ENCODE measurements around the gene POFUT1.

The POFUT1 gene

GRCh38 chr20:32232326-32232886 lies 24.7 kb downstream of the POFUT1 start:
- peaks cover 0 to 21% (median 12%) of the 10 kb centered on the region in 5 donors for H3K4me1 ChIP-seq (ENCODE audit: control insufficient read depth in 5 of 5, insufficient read depth in 5 of 5, low read length in 5 of 5)
- peaks cover 6 to 83% (median 60%) of the 10 kb centered on the region in 5 donors for H3K36me3 ChIP-seq (ENCODE audit: control insufficient read depth in 5 of 5, insufficient read depth in 5 of 5, low read length in 5 of 5)

GRCh38 chr20:32233286-32233685 lies 25.6 kb downstream of the POFUT1 start:
- Histone ChIP-seq H3K27me3 (ENCODE audit: control insufficient read depth in 5 of 5, insufficient read depth in 4 of 5, low read length in 5 of 5) (no peaks in the 10 kb centered on the region), H3K4me1 (ENCODE audit: control insufficient read depth in 5 of 5, insufficient read depth in 5 of 5, low read length in 5 of 5) (peaks cover 0 to 12% (median 3%) of the 10 kb centered on the region in 5 donors), H3K9me3 (ENCODE audit: control insufficient read depth in 5 of 5, low read length in 5 of 5) (no peaks in the 10 kb centered on the region), H3K27ac (ENCODE audit: low read depth, low read length) (no peak overlapping the region), H3K9ac (ENCODE audit: low read length in 5 of 5) (no peak overlapping the region), H3K36me3 (ENCODE audit: control insufficient read depth in 5 of 5, insufficient read depth in 5 of 5, low read length in 5 of 5) (peaks cover 6 to 74% (median 58%) of the 10 kb centered on the region in 5 donors), H3K4me3 (ENCODE audit: low read depth in 1 of 5, low read length in 5 of 5) (no peak overlapping the region)

More at GRCh38 chr20:32232326-32232886, 24.7 kb downstream of the POFUT1 start:
- Histone ChIP-seq H3K4me3 (ENCODE audit: low read depth in 1 of 5, low read length in 5 of 5) (no peak overlapping the region), H3K9ac (ENCODE audit: low read length in 5 of 5) (no peak overlapping the region), H3K27ac (ENCODE audit: low read depth, low read length) (no peak overlapping the region), H3K27me3 (ENCODE audit: control insufficient read depth in 5 of 5, insufficient read depth in 4 of 5, low read length in 5 of 5) (no peaks in the 10 kb centered on the region), H3K9me3 (ENCODE audit: control insufficient read depth in 5 of 5, low read length in 5 of 5) (no peaks in the 10 kb centered on the region)

- H3K9ac ChIP-seq (ENCODE audit: low read length in 5 of 5): no peak overlapping the region
- H3K27ac ChIP-seq (ENCODE audit: low read depth, low read length): no peak overlapping the region
- H3K36me3 ChIP-seq (ENCODE audit: control insufficient read depth in 5 of 5, insufficient read depth in 5 of 5, low read length in 5 of 5): peaks cover 6 to 67% (median 58%) of the 10 kb centered on the region in 5 donors
- H3K27me3 ChIP-seq (ENCODE audit: control insufficient read depth in 5 of 5, insufficient read depth in 4 of 5, low read length in 5 of 5): no peaks in the 10 kb centered on the region
- H3K4me3 ChIP-seq (ENCODE audit: low read depth in 1 of 5, low read length in 5 of 5): no peak overlapping the region
- H3K9me3 ChIP-seq (ENCODE audit: control insufficient read depth in 5 of 5, low read length in 5 of 5): no peaks in the 10 kb centered on the region
- H3K4me1 ChIP-seq (ENCODE audit: control insufficient read depth in 5 of 5, insufficient read depth in 5 of 5, low read length in 5 of 5): peaks cover 0 to 10% (median 0%) of the 10 kb centered on the region in 5 donors
Observed at GRCh38 chr20:32234135-32234808, 26.6 kb downstream of the POFUT1 start.

GRCh38 chr20:32235331-32236047 lies 27.8 kb downstream of the POFUT1 start:
- peaks cover 0 to 10% (median 0%) of the 10 kb centered on the region in 5 donors for H3K4me1 ChIP-seq (ENCODE audit: control insufficient read depth in 5 of 5, insufficient read depth in 5 of 5, low read length in 5 of 5)
- H3K9me3 ChIP-seq (ENCODE audit: control insufficient read depth in 5 of 5, low read length in 5 of 5): no peaks in the 10 kb centered on the region
- H3K27ac ChIP-seq (ENCODE audit: low read depth, low read length): no peak overlapping the region
- H3K36me3 ChIP-seq (ENCODE audit: control insufficient read depth in 5 of 5, insufficient read depth in 5 of 5, low read length in 5 of 5): peaks cover 6 to 62% (median 55%) of the 10 kb centered on the region in 5 donors
- no peak overlapping the region for H3K9ac ChIP-seq (ENCODE audit: low read length in 5 of 5)
- no peaks in the 10 kb centered on the region for H3K27me3 ChIP-seq (ENCODE audit: control insufficient read depth in 5 of 5, insufficient read depth in 4 of 5, low read length in 5 of 5)
- no peak overlapping the region for H3K4me3 ChIP-seq (ENCODE audit: low read depth in 1 of 5, low read length in 5 of 5)

GRCh38 chr20:32236048-32236533 lies 28.4 kb downstream of the POFUT1 start:
- Histone ChIP-seq H3K36me3 (ENCODE audit: control insufficient read depth in 5 of 5, insufficient read depth in 5 of 5, low read length in 5 of 5) (peaks cover 6 to 56% (median 49%) of the 10 kb centered on the region in 5 donors), H3K27ac (ENCODE audit: low read depth, low read length) (no peak overlapping the region), H3K9ac (ENCODE audit: low read length in 5 of 5) (no peak overlapping the region), H3K27me3 (ENCODE audit: control insufficient read depth in 5 of 5, insufficient read depth in 4 of 5, low read length in 5 of 5) (no peaks in the 10 kb centered on the region), H3K4me1 (ENCODE audit: control insufficient read depth in 5 of 5, insufficient read depth in 5 of 5, low read length in 5 of 5) (peaks cover 0 to 10% (median 0%) of the 10 kb centered on the region in 5 donors), H3K9me3 (ENCODE audit: control insufficient read depth in 5 of 5, low read length in 5 of 5) (no peaks in the 10 kb centered on the region), H3K4me3 (ENCODE audit: low read depth in 1 of 5, low read length in 5 of 5) (no peak overlapping the region)

GRCh38 chr20:32236819-32237218 lies 29.1 kb downstream of the POFUT1 start:
- H3K4me3 ChIP-seq (ENCODE audit: low read depth in 1 of 5, low read length in 5 of 5): no peak overlapping the region
- H3K27ac ChIP-seq (ENCODE audit: low read depth, low read length): no peak overlapping the region
- H3K36me3 ChIP-seq (ENCODE audit: control insufficient read depth in 5 of 5, insufficient read depth in 5 of 5, low read length in 5 of 5): peaks cover under 1 to 49% (median 42%) of the 10 kb centered on the region in 5 donors
- no peaks in the 10 kb centered on the region for H3K27me3 ChIP-seq (ENCODE audit: control insufficient read depth in 5 of 5, insufficient read depth in 4 of 5, low read length in 5 of 5)
- H3K4me1 ChIP-seq (ENCODE audit: control insufficient read depth in 5 of 5, insufficient read depth in 5 of 5, low read length in 5 of 5): peaks cover 0 to 10% (median 0%) of the 10 kb centered on the region in 5 donors
- no peaks in the 10 kb centered on the region for H3K9me3 ChIP-seq (ENCODE audit: control insufficient read depth in 5 of 5, low read length in 5 of 5)
- H3K9ac ChIP-seq (ENCODE audit: low read length in 5 of 5): no peak overlapping the region

- Histone ChIP-seq H3K4me3 (ENCODE audit: low read depth in 1 of 5, low read length in 5 of 5) (no peak overlapping the region), H3K36me3 (ENCODE audit: control insufficient read depth in 5 of 5, insufficient read depth in 5 of 5, low read length in 5 of 5) (peaks cover 0 to 44% (median 39%) of the 10 kb centered on the region in 5 donors), H3K4me1 (ENCODE audit: control insufficient read depth in 5 of 5, insufficient read depth in 5 of 5, low read length in 5 of 5) (peaks cover 0 to 6% (median 0%) of the 10 kb centered on the region in 5 donors), H3K27ac (ENCODE audit: low read depth, low read length) (no peak overlapping the region), H3K9me3 (ENCODE audit: control insufficient read depth in 5 of 5, low read length in 5 of 5) (no peaks in the 10 kb centered on the region), H3K27me3 (ENCODE audit: control insufficient read depth in 5 of 5, insufficient read depth in 4 of 5, low read length in 5 of 5) (no peaks in the 10 kb centered on the region), H3K9ac (ENCODE audit: low read length in 5 of 5) (no peak overlapping the region)
Observed at GRCh38 chr20:32237419-32237818, 29.7 kb downstream of the POFUT1 start.

- Histone ChIP-seq H3K4me3 (ENCODE audit: low read depth in 1 of 5, low read length in 5 of 5) (no peak overlapping the region), H3K27ac (ENCODE audit: low read depth, low read length) (no peak overlapping the region), H3K36me3 (ENCODE audit: control insufficient read depth in 5 of 5, insufficient read depth in 5 of 5, low read length in 5 of 5) (peaks cover 0 to 31% (median 27%) of the 10 kb centered on the region in 5 donors), H3K9ac (ENCODE audit: low read length in 5 of 5) (no peak overlapping the region), H3K9me3 (ENCODE audit: control insufficient read depth in 5 of 5, low read length in 5 of 5) (no peaks in the 10 kb centered on the region), H3K27me3 (ENCODE audit: control insufficient read depth in 5 of 5, insufficient read depth in 4 of 5, low read length in 5 of 5) (no peaks in the 10 kb centered on the region), H3K4me1 (ENCODE audit: control insufficient read depth in 5 of 5, insufficient read depth in 5 of 5, low read length in 5 of 5) (peaks cover 0 to 3% (median 0%) of the 10 kb centered on the region in 5 donors)
Observed at GRCh38 chr20:32238483-32239425, 31.1 kb downstream of the POFUT1 start.

- H3K9ac ChIP-seq (ENCODE audit: low read length in 5 of 5): no peak overlapping the region
- H3K9me3 ChIP-seq (ENCODE audit: control insufficient read depth in 5 of 5, low read length in 5 of 5): no peaks in the 10 kb centered on the region
- no peaks in the 10 kb centered on the region for H3K27me3 ChIP-seq (ENCODE audit: control insufficient read depth in 5 of 5, insufficient read depth in 4 of 5, low read length in 5 of 5)
- peaks cover 0 to 5% (median 2%) of the 10 kb centered on the region in 5 donors for H3K4me1 ChIP-seq (ENCODE audit: control insufficient read depth in 5 of 5, insufficient read depth in 5 of 5, low read length in 5 of 5)
- H3K4me3 ChIP-seq (ENCODE audit: low read depth in 1 of 5, low read length in 5 of 5): no peak overlapping the region
- peaks cover 0 to 16% (median 13%) of the 10 kb centered on the region in 5 donors for H3K36me3 ChIP-seq (ENCODE audit: control insufficient read depth in 5 of 5, insufficient read depth in 5 of 5, low read length in 5 of 5)
- H3K27ac ChIP-seq (ENCODE audit: low read depth, low read length): no peak overlapping the region
Observed at GRCh38 chr20:32240205-32240604, 32.5 kb downstream of the POFUT1 start.

Data from subcutaneous abdominal adipose tissue (tissue), 5 donors.